GM12864 (cell line): ENCODE measurements around the gene TCP11.

Experiments
- DNase-seq: peaks from one replicate; pipeline ENCODE4 v3.0.0-alpha.2; 2011; ENCODE audit warnings: low read depth
- H3K4me3 ChIP-seq: 2 replicates; pipeline ENCODE4 v1.5.1; 2011; ENCODE audit warnings: mild to moderate bottlenecking, low read depth, low read length, control low read depth
- TF ChIP-seq, protein P1 (sequence below): IDR thresholded peaks from 2 replicates; pipeline ENCODE4 v1.5.1; 2011; ENCODE audit warnings: low read depth, mild to moderate bottlenecking, moderate library complexity, low read length, control low read depth, inconsistent platforms; ENCODE audit errors: missing control alignments

TCP11 gene

DNA sequence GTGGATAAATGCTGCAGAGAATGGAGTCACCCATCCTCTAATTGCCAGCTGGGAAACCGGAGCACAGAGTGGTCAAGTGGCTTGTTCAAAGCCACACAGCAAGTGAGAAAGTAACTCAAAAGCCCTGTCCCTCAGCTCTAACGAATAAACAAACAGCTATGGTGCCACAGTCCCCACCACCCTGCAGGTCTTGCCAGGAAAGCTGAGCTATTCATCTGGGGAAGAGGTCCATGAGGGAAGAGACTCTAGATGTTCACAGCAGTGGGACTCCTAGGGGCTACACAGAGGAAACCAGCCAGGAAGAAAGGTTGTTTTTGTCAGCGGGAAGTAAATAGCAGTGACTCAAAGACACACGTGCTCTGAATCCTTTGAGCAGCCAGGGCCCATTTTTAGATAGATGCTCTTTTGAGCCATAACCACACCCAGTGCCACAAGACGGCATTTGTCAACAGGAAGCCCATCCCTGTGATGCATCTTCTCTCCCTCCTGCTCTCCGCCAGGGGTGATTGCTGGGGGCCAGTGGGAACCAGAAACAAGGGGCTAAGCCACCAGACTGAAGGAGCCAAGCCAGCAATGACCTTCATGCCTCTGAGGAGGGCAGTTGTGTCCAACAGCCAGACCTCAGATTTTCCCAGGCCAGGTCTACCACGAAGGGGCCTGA lies 32.4 kb upstream of the TCP11 start:
- TF ChIP-seq, protein P1, sequence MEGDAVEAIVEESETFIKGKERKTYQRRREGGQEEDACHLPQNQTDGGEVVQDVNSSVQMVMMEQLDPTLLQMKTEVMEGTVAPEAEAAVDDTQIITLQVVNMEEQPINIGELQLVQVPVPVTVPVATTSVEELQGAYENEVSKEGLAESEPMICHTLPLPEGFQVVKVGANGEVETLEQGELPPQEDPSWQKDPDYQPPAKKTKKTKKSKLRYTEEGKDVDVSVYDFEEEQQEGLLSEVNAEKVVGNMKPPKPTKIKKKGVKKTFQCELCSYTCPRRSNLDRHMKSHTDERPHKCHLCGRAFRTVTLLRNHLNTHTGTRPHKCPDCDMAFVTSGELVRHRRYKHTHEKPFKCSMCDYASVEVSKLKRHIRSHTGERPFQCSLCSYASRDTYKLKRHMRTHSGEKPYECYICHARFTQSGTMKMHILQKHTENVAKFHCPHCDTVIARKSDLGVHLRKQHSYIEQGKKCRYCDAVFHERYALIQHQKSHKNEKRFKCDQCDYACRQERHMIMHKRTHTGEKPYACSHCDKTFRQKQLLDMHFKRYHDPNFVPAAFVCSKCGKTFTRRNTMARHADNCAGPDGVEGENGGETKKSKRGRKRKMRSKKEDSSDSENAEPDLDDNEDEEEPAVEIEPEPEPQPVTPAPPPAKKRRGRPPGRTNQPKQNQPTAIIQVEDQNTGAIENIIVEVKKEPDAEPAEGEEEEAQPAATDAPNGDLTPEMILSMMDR = no peak
- DNase-seq = no peak
- H3K4me3 ChIP-seq = no peak overlapping the region

DNA sequence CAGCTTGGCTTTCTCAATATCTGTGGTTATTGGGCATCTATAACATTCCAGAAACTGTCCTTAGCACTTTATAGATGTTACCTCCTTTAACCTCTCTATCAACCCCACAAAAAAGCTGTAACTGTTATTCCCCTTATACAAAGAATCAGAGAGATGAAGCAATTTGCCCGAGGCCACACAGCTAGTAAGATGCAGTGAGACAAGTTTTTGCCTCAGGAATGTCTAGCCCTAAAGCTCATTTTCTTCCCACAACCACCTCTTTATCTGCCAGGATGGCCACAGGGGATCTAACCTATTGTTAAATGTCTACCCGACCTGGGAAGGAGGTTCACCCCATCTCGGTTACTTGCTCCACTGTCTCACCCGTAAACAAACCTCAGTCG lies 31.9 kb upstream of the TCP11 start:
- TF ChIP-seq, protein P1 = no peak
- no peak for DNase-seq

DNA sequence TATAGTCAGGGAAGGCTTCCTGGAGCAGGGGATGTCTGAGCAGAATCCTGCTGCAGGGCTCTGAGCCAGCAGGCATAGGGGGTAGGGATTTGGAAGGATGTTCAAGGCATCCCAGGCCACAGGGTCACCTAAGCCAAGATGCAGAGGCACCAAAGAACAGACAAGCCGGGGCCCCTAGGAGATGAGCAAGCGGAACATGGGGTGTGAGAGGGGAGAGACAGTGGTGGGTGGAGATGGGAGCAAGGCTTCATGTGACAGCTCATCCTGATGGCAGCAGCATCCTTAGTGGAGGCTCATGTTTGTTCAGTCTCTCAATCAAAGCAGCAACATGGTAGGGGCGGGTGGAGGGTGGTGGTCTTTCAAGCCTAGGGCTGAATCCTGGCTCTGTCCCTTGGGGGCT lies 29.8 kb upstream of the TCP11 start:
- TF ChIP-seq, protein P1 = no peak
- no peak for DNase-seq
- H3K4me3 ChIP-seq = no peak overlapping the region

More for the DNA sequence above, 31.9 kb upstream of the TCP11 start:
- H3K4me3 ChIP-seq = no peak overlapping the region

DNA sequence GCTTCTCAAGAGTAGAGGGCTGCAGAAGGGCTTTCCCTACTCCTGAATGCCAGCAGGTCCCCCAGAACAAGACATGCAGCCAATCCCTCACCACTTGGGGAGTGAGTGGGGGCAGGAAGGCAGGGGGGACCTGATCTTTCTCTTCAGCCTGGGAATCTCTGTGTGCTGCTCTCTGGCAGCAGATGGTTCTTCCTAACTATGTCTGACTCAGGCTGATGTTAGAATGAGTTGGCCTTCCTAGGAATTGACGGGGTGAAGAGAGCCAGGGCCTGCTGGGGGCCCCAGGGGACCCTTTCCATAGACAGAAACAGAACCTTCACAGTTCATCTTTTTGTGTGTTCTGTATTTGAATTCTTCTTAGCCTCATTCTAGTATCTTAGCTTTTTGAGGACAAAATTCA lies 29.0 kb upstream of the TCP11 start:
- no peak for DNase-seq
- TF ChIP-seq, protein P1 = no peak
- H3K4me3 ChIP-seq = no peak overlapping the region

DNA sequence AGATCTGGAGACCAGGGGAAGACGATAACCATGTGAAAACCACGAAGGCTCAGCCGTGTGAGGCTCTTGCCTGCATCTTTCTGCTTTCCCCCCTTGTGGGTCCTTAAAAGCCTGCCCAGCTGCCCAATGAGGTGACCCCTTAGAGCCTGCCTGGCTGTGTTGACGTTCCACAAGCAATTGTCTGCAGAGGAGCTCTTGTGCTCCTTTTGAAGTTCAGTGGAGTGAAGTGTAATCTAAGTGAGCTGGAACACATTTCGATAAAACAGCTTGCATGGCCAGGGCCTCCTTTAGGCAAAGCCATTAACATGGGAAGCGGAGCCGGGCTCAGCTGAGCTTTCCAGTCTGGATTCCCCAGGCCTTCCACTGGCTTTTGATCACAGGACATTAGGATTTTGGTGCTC lies 27.3 kb upstream of the TCP11 start:
- no peak overlapping the region for H3K4me3 ChIP-seq
- TF ChIP-seq, protein P1 = no peak
- DNase-seq = no peak

DNA sequence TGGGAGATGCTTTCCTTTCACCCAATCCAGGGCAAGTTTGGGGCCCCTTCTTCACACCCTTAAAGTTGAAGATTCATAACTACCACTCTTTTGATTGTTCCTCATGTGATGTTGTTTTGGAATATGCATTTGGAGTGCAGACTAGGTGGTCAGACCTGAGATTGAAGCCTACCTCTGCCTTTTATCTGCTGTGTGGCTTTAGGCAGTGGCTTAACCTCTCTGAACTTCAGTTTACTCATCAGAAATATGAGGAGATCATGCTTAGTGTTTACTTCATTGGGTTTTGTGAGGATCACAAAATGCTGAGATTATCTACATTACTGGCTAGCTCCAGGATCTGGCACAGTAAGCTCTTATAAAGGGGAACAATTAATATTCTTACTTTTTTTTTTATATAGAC lies 26.4 kb upstream of the TCP11 start:
- no peak overlapping the region for H3K4me3 ChIP-seq
- TF ChIP-seq, protein P1 = no peak
- DNase-seq = no peak

DNA sequence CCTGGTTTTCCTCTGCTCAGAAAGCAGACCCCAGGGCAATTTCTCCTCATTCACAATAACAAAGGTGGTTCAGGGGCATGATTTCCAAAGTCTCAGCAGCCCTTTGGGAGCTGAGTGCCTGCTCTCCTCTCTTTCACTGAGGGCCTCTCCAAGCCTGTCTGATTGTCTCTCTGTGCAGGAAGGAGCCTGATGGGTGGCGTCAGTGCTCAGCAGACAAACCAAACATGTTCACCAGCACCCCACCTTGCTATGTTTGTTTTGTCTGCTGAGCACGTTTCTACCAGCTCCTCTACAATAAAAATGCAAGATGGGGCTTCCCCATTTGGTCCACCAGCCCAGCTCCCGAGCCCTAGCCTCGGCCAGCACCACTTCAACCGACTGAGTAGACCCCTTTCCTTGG lies 25.4 kb upstream of the TCP11 start:
- no peak for DNase-seq
- TF ChIP-seq, protein P1 = no peak
- H3K4me3 ChIP-seq = no peak overlapping the region
